HEK293 (cell line): ENCODE measurements around the gene ITGA4.

Experiments
- CTCF ChIA-PET: fragments of 350-600 bp; formaldehyde crosslinking; extraction: SDS; loops from one replicate; lab custom pipeline; 2021; ENCODE audit warnings: antibody characterized with exemption; lab: Yijun Ruan, JAX
- POLR2A ChIA-PET: fragments of 300-600 bp; formaldehyde crosslinking; extraction: SDS; loops from one replicate; lab custom pipeline; 2020; ENCODE audit warnings: antibody characterized with exemption, inconsistent platforms; lab: Yijun Ruan, JAX
- H3K27ac ChIP-seq: fragments of 200-500 bp; sonication (Bioruptor generic); 2 replicates; pipeline ENCODE4 v1.5.1; 2014; ENCODE audit warnings: low read depth, low read length, control low read depth, inconsistent platforms; ENCODE audit errors: extremely low read depth
- H3K36me3 ChIP-seq, 2 experiments: fragments of 200-500 bp in 1 of 2; sonication (Bioruptor generic) in 1 of 2; 1 replicate in 1 of 2; 2 replicates in 1 of 2; pipeline ENCODE4 v1.5.1; 2014 to 2017; ENCODE audit warnings: inconsistent platforms in 2 of 2, low read length in 2 of 2; ENCODE audit not compliant: control insufficient read depth in 2 of 2, insufficient read depth in 1 of 2
- H3K4me1 ChIP-seq: fragments of 200-500 bp; sonication (Bioruptor generic); 2 replicates; pipeline ENCODE4 v1.5.1; 2014; ENCODE audit warnings: mild to moderate bottlenecking, low read length, inconsistent platforms; ENCODE audit not compliant: control insufficient read depth, insufficient read depth
- H3K4me3 ChIP-seq: 2 replicates; pipeline ENCODE4 v1.5.1; 2011; ENCODE audit warnings: low read depth, mild to moderate bottlenecking, control low read depth, low read length, moderate library complexity
- H3K9me3 ChIP-seq: fragments of 200-500 bp; sonication (Bioruptor generic); 2 replicates; pipeline ENCODE4 v1.5.1; 2014; ENCODE audit warnings: low read depth, low read length, inconsistent platforms; ENCODE audit not compliant: control insufficient read depth, insufficient read depth
- IKZF3 ChIP-seq: fragments of 450-650 bp; IDR thresholded peaks from 2 replicates; pipeline ENCODE4 v1.5.0; 2018; ENCODE audit warnings: missing biosample characterization, mild to moderate bottlenecking, missing genetic modification characterization, moderate library complexity
- MYNN ChIP-seq: fragments of 450-650 bp; formaldehyde crosslinking; IDR thresholded peaks from 2 replicates; pipeline ENCODE4 v1.5.1; 2016; ENCODE audit warnings: missing biosample characterization, missing genetic modification characterization, borderline replicate concordance
- SCRT2 ChIP-seq: fragments of 450-650 bp; formaldehyde crosslinking; IDR thresholded peaks from 2 replicates; pipeline ENCODE4 v1.5.1; 2016; ENCODE audit warnings: missing biosample characterization, missing genetic modification characterization
- SETDB1 ChIP-seq: IDR thresholded peaks from one replicate; pipeline ENCODE4 v1.6.1; 2017; ENCODE audit warnings: mild to moderate bottlenecking, low read length, moderate library complexity, mixed read lengths; ENCODE audit not compliant: insufficient read length
- ZFP41 ChIP-seq: fragments of 450-650 bp; formaldehyde crosslinking; IDR thresholded peaks from 2 replicates; pipeline ENCODE4 v1.5.1; 2016; ENCODE audit warnings: missing biosample characterization, missing genetic modification characterization, borderline replicate concordance
- ZNF10 ChIP-seq: fragments of 450-650 bp; formaldehyde crosslinking; IDR thresholded peaks from 2 replicates; pipeline ENCODE4 v1.5.1; 2017; ENCODE audit warnings: missing biosample characterization, missing genetic modification characterization
- ZNF16 ChIP-seq: fragments of 450-650 bp; formaldehyde crosslinking; IDR thresholded peaks from 2 replicates; pipeline ENCODE4 v1.5.1; 2016; ENCODE audit warnings: low read depth, missing biosample characterization, missing genetic modification characterization
- ZNF175 ChIP-seq: fragments of 450-650 bp; formaldehyde crosslinking; IDR thresholded peaks from 2 replicates; pipeline ENCODE4 v1.5.1; 2016; ENCODE audit warnings: missing biosample characterization, missing genetic modification characterization
- ZNF2 ChIP-seq: fragments of 450-650 bp; formaldehyde crosslinking; IDR thresholded peaks from 2 replicates; pipeline ENCODE4 v1.5.1; 2016; ENCODE audit warnings: missing biosample characterization, missing genetic modification characterization
- ZNF214 ChIP-seq: fragments of 450-650 bp; formaldehyde crosslinking; IDR thresholded peaks from 2 replicates; pipeline ENCODE4 v1.5.1; 2017; ENCODE audit warnings: missing biosample characterization, mild to moderate bottlenecking, missing genetic modification characterization, borderline replicate concordance
- ZNF311 ChIP-seq: fragments of 450-650 bp; formaldehyde crosslinking; IDR thresholded peaks from 2 replicates; pipeline ENCODE4 v1.5.1; 2017; ENCODE audit warnings: missing biosample characterization, missing genetic modification characterization, borderline replicate concordance
- ZNF398 ChIP-seq: fragments of 450-650 bp; formaldehyde crosslinking; IDR thresholded peaks from 2 replicates; pipeline ENCODE4 v1.5.1; 2017; ENCODE audit warnings: missing biosample characterization, missing genetic modification characterization
- ZNF473 ChIP-seq: fragments of 450-650 bp; formaldehyde crosslinking; IDR thresholded peaks from 2 replicates; pipeline ENCODE4 v1.5.1; 2017; ENCODE audit warnings: missing biosample characterization, missing genetic modification characterization
- ZNF530 ChIP-seq: fragments of 450-650 bp; formaldehyde crosslinking; IDR thresholded peaks from 2 replicates; pipeline ENCODE4 v1.5.1; 2016; ENCODE audit warnings: low read depth, missing biosample characterization, missing genetic modification characterization
- ZNF544 ChIP-seq: fragments of 450-650 bp; formaldehyde crosslinking; IDR thresholded peaks from 2 replicates; pipeline ENCODE4 v1.5.0; 2017; ENCODE audit warnings: missing biosample characterization, missing genetic modification characterization
- ZNF580 ChIP-seq: fragments of 450-650 bp; formaldehyde crosslinking; IDR thresholded peaks from 2 replicates; pipeline ENCODE4 v1.5.1; 2016; ENCODE audit warnings: missing biosample characterization, missing genetic modification characterization
- ZNF624 ChIP-seq: fragments of 450-650 bp; formaldehyde crosslinking; IDR thresholded peaks from 2 replicates; pipeline ENCODE4 v1.5.1; 2017; ENCODE audit warnings: missing biosample characterization, missing genetic modification characterization
- ZNF626 ChIP-seq: fragments of 450-650 bp; sonication (Bioruptor Pico); formaldehyde crosslinking; IDR thresholded peaks from 2 replicates; pipeline ENCODE4 v1.5.1; 2018; ENCODE audit warnings: missing biosample characterization, missing genetic modification characterization, inconsistent platforms
- ZNF777 ChIP-seq: fragments of 450-650 bp; formaldehyde crosslinking; IDR thresholded peaks from 2 replicates; pipeline ENCODE4 v1.5.1; 2017; ENCODE audit warnings: missing biosample characterization, missing genetic modification characterization, borderline replicate concordance
- TF ChIP-seq, protein P1 (sequence below): fragments of 450-650 bp; formaldehyde crosslinking; IDR thresholded peaks from 2 replicates; pipeline ENCODE4 v1.5.1; 2016; ENCODE audit warnings: missing biosample characterization, missing genetic modification characterization
- TF ChIP-seq, protein P2 (sequence below): fragments of 450-650 bp; formaldehyde crosslinking; IDR thresholded peaks from 2 replicates; pipeline ENCODE4 v1.5.1; 2016; ENCODE audit warnings: missing biosample characterization, missing genetic modification characterization, low read depth
- TF ChIP-seq, protein P3 (sequence below): fragments of 450-650 bp; formaldehyde crosslinking; IDR thresholded peaks from 2 replicates; pipeline ENCODE4 v1.5.1; 2016; ENCODE audit warnings: missing biosample characterization, missing genetic modification characterization, low read depth

ITGA4 gene

DNA sequence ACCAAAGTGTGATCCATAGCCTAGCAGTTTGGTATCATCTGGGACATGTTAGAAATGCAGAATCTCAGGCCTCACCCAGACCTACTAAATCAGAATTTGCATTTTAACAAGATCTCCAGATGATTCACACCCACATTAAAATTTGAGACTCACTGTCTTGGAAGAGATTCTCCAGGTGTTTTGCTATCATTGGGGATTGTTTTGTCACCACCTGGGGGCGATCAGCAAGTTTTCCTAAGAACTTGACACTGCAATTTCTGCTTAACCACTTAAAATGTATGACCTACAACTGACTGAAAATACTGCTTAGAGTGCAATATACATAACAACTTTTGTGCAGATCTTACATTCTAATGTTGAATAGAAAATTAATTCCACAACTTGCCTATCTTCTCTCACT lies 18.9 kb upstream of the ITGA4 start:
- CTCF ChIA-PET = interaction anchor here (0.6 to 1.2 kb wide), 2 partner anchors 7 to 253 kb away, joined by 3 to 4 read pairs; no protein-coding TSS in a partner anchor

DNA sequence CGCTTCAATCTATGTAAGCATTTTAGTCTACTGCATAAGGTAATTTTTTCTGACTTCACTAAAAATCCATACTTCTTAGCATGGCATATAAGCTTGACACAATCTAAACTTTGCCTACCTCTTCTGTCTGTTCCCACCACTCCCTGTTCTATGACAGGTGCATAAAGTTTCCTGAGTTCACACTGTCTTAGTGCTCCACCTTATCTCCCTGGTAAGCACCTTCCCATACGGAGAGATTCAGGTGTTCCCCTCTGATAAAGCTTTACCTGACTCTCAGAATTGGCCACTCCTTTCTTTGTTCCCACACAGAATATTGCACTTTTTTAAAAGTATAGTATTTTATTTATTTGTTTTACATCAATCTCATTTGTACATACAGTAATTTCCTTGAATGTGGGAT lies 16.8 kb upstream of the ITGA4 start:
- POLR2A ChIA-PET = no interaction called here
- H3K4me3 ChIP-seq = no peak overlapping the region
- no peak for TF ChIP-seq ZNF16 (tag by site-specific recombination)
- TF ChIP-seq, all 188 proteins: peak for 0
- CTCF ChIA-PET = interaction anchor here (0.7 kb wide), 1 partner anchor 17 kb away, joined by 3 read pairs; no protein-coding TSS in a partner anchor
- Histone ChIP-seq H3K36me3 (no peaks in the 10 kb centered on the region), H3K4me1 (no peaks in the 10 kb centered on the region), H3K9me3 (no peaks in the 10 kb centered on the region), H3K27ac (no peak overlapping the region)

More for the DNA sequence above, 18.9 kb upstream of the ITGA4 start:
- Histone ChIP-seq H3K27ac (no peak overlapping the region), H3K4me3 (no peak overlapping the region), H3K36me3 (no peaks in the 10 kb centered on the region), H3K4me1 (no peaks in the 10 kb centered on the region), H3K9me3 (no peaks in the 10 kb centered on the region)
- no peak for TF ChIP-seq SETDB1
- no peak for TF ChIP-seq IKZF3 (tag by site-specific recombination)
- no peak for TF ChIP-seq ZNF777 (tag by site-specific recombination)
- TF ChIP-seq ZNF624 = no peak
- no peak for TF ChIP-seq ZNF530 (tag by site-specific recombination)
- TF ChIP-seq, protein P1, sequence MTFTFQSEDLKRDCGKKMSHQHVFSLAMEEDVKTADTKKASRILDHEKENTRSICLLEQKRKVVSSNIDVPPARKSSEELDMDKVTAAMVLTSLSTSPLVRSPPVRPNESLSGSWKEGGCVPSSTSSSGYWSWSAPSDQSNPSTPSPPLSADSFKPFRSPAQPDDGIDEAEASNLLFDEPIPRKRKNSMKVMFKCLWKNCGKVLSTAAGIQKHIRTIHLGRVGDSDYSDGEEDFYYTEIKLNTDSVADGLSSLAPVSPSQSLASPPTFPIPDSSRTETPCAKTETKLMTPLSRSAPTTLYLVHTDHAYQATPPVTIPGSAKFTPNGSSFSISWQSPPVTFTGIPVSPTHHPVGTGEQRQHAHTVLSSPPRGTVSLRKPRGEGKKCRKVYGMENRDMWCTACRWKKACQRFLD = no peak
- TF ChIP-seq ZNF544 = no peak
- TF ChIP-seq SCRT2 (tag by site-specific recombination) = no peak
- no peak for TF ChIP-seq ZNF2 (tag by site-specific recombination)
- TF ChIP-seq ZNF311 = no peak
- TF ChIP-seq, protein P2, sequence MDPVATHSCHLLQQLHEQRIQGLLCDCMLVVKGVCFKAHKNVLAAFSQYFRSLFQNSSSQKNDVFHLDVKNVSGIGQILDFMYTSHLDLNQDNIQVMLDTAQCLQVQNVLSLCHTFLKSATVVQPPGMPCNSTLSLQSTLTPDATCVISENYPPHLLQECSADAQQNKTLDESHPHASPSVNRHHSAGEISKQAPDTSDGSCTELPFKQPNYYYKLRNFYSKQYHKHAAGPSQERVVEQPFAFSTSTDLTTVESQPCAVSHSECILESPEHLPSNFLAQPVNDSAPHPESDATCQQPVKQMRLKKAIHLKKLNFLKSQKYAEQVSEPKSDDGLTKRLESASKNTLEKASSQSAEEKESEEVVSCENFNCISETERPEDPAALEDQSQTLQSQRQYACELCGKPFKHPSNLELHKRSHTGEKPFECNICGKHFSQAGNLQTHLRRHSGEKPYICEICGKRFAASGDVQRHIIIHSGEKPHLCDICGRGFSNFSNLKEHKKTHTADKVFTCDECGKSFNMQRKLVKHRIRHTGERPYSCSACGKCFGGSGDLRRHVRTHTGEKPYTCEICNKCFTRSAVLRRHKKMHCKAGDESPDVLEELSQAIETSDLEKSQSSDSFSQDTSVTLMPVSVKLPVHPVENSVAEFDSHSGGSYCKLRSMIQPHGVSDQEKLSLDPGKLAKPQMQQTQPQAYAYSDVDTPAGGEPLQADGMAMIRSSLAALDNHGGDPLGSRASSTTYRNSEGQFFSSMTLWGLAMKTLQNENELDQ (tag by site-specific recombination) = no peak
- no peak for TF ChIP-seq ZNF626 (tag by site-specific recombination)
- TF ChIP-seq ZNF10 (tag by site-specific recombination) = no peak
- TF ChIP-seq, protein P3, sequence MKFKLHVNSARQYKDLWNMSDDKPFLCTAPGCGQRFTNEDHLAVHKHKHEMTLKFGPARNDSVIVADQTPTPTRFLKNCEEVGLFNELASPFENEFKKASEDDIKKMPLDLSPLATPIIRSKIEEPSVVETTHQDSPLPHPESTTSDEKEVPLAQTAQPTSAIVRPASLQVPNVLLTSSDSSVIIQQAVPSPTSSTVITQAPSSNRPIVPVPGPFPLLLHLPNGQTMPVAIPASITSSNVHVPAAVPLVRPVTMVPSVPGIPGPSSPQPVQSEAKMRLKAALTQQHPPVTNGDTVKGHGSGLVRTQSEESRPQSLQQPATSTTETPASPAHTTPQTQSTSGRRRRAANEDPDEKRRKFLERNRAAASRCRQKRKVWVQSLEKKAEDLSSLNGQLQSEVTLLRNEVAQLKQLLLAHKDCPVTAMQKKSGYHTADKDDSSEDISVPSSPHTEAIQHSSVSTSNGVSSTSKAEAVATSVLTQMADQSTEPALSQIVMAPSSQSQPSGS (tag by site-specific recombination) = no peak
- POLR2A ChIA-PET = no interaction called here

DNA sequence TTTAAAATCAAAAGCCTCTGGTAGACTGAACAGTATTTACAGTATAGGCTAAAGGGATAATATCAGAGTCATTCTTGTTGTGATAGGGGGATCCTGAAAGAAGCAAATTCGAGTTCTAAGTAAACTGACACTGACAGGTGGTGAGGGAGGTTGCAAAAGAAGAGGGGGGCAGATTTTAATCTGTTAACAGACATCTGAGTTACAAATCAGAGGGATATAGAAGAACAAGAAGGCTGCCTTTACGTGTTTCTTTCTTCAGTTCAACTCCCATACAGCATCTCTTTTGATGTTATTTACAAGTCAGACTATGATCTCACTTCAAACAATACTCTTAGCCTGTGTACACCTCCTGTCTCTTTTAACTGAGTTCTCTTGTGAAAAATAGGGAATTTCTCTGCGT lies 16.3 kb upstream of the ITGA4 start:
- H3K9me3 ChIP-seq = no peaks in the 10 kb centered on the region
- no peaks in the 10 kb centered on the region for H3K4me1 ChIP-seq
- CTCF ChIA-PET = interaction anchor here (0.9 kb wide), 1 partner anchor 10 kb away, joined by 3 read pairs; no protein-coding TSS in a partner anchor
- POLR2A ChIA-PET = no interaction called here
- no peaks in the 10 kb centered on the region for H3K36me3 ChIP-seq
- no peak overlapping the region for H3K27ac ChIP-seq
- no peak overlapping the region for H3K4me3 ChIP-seq
- TF ChIP-seq ZNF580 (no peak), ZFP41 (tag by site-specific recombination) (no peak), ZNF214 (tag by site-specific recombination) (no peak), ZNF473 (tag by site-specific recombination) (no peak), ZNF175 (no peak), MYNN (tag by site-specific recombination) (no peak), ZNF398 (tag by site-specific recombination) (no peak)
- TF ChIP-seq, protein P1 = no peak
